GM10847 (cell line): Measurements from ENCODE around the gene KCNV2.

ENCODE experiments used
- POLR2A ChIP-seq: IDR thresholded peaks from 2 replicates; pipeline ENCODE4 v1.6.1; 2011; ENCODE audit not compliant: insufficient read length; ENCODE audit errors: extremely low read depth

KCNV2 gene

GRCh38 chr9:2704504-2704903 is 12.8 kb upstream of the KCNV2 start:
- no peak for TF ChIP-seq POLR2A

DNA sequence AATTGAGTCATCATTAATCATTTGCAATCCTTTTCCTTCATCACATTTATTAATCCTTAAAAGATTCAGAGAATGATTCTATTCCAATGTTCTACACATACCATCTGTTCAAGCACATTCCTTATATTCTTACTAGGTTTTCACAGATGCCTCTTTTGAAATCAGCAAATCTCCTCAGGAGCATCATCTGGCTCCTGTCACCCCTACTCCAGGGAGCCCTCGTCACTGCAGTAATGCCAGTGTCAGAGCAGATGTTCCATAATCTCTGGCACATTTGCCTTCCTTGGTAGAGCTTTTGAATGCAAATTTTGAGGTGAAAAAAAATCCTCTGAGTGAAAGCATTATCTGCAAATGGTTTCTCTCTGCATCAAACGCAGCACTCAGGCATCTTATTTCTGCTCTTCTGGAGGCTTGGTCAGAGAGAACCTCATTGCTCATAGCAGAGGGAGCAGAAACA is 7.6 kb upstream of the KCNV2 start:
- no peak for TF ChIP-seq POLR2A

DNA sequence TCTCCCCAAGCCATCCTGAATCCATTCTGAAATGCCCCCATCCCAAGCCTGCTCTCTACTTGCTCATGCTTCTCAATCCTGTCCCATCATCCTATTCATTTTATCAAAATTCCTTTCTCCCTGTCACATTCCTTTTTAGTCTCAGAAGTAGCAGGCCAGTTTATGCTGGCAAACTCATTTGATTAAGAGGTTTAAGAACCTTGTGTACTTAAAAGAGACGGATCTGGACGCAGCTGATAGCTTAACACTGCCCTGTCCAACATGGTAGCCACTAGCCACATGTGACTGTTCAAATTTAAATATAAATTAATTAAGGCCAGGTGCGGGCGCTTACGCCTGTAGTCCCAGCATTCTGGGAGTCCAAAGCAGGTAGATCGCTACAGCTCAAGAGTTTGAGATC is 5.6 kb upstream of the KCNV2 start:
- TF ChIP-seq POLR2A, result no peak

DNA sequence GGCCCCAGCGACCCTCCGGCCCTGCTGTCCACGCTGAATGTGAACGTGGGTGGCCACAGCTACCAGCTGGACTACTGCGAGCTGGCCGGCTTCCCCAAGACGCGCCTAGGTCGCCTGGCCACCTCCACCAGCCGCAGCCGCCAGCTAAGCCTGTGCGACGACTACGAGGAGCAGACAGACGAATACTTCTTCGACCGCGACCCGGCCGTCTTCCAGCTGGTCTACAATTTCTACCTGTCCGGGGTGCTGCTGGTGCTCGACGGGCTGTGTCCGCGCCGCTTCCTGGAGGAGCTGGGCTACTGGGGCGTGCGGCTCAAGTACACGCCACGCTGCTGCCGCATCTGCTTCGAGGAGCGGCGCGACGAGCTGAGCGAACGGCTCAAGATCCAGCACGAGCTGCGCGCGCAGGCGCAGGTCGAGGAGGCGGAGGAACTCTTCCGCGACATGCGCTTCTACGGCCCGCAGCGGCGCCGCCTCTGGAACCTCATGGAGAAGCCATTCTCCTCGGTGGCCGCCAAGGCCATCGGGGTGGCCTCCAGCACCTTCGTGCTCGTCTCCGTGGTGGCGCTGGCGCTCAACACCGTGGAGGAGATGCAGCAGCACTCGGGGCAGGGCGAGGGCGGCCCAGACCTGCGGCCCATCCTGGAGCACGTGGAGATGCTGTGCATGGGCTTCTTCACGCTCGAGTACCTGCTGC is 839 bp downstream of the KCNV2 start:
- TF ChIP-seq POLR2A, result no peak

DNA sequence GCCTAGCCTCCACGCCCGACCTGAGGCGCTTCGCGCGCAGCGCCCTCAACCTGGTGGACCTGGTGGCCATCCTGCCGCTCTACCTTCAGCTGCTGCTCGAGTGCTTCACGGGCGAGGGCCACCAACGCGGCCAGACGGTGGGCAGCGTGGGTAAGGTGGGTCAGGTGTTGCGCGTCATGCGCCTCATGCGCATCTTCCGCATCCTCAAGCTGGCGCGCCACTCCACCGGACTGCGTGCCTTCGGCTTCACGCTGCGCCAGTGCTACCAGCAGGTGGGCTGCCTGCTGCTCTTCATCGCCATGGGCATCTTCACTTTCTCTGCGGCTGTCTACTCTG is 1.4 kb downstream of the KCNV2 start:
- no peak for TF ChIP-seq POLR2A

- TF ChIP-seq POLR2A, result no peak
Measured at GRCh38 chr9:2720179-2720654, 2.9 kb downstream of the KCNV2 start.

DNA sequence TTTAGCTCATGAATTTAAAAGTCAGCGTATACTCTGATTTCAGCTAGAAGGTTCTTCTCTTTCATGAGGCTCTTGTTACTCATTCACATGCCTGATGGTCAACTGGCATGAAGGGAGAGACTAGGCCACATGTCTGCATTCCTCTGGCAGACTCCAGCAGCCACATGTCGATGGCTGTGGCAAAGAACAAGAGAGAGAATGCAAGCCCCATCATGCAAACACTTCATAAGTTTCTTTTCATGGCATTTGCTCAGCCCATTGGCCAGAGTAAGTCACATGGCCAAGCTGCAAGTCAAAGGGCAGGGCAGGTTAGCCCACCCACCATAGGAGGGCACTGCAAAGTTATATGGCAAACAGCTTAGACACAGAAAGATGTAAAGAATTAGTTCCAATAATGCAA is 5.4 kb downstream of the KCNV2 start:
- TF ChIP-seq POLR2A, result no peak

- TF ChIP-seq POLR2A, result no peak
Measured at GRCh38 chr9:2723376-2724065, 6.2 kb downstream of the KCNV2 start.

GRCh38 chr9:2725126-2725525 is 7.8 kb downstream of the KCNV2 start:
- no peak for TF ChIP-seq POLR2A

GRCh38 chr9:2725898-2726649 is 8.8 kb downstream of the KCNV2 start:
- no peak for TF ChIP-seq POLR2A

DNA sequence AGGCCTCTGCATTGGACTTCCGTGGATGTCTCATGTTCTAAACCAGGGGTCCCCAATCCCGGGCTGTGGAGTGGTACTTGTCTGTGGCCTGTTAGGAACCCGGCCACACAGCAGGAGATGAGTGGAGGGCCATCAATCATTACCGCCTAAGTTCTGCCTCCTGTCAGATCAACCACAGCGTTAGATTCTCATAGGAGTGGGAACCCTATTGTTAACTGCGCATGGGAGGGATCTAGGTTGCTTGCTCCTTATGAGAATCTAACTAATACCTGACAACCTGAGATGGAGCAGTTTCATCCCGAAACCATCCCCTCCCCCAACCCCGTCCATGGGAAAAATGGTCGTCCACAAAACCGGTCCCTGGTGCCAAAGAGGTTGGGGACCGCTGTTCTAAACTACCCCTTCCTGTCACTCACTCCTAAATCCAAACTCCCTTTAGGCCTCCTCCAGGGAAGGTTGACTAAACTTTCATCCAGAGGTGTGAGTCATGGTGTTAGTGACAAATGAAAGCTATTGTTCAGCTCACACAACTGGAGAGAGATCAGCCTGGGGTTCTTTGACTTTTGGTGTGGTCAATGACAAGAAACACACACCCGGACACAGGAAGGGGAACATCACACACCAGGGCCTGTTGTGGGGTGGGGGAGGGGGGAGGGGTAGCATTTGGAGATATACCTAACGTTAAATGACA is 9.5 kb downstream of the KCNV2 start:
- no peak for TF ChIP-seq POLR2A

GRCh38 chr9:2727374-2727773 is 10.1 kb downstream of the KCNV2 start:
- no peak for TF ChIP-seq POLR2A

- TF ChIP-seq POLR2A, result no peak
Measured at GRCh38 chr9:2727966-2728613, 10.8 kb downstream of the KCNV2 start.

GRCh38 chr9:2729003-2729402 is 11.7 kb downstream of the KCNV2 start:
- TF ChIP-seq POLR2A, result no peak

- TF ChIP-seq POLR2A, result no peak
Measured at GRCh38 chr9:2729721-2730120, 12.4 kb downstream of the KCNV2 start.
